Measurements from ENCODE around the gene SLC38A4.

SLC38A4 gene

DNA sequence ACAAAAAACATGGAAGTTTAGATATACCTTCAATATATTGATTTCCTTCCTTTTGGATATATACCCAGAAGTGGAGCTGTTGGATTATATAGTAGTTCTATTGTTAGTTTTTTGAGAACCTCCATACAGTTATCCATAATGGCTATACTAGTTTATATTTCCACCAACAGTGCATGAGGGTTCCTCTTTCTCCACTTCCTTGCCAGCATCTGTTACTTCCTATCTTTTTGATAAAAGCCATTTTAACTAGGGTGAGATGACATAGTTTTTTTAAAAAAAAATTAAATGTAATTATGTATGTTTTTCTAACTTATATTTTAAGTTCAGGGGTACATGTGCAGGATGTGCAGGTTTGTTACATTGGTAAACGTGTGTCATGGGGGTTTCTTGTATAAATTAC lies 10.0 kb upstream of the SLC38A4 start:
- Histone ChIP-seq H3K4me1 (ENCODE audit: insufficient read depth, low read length) (no peaks in the 10 kb centered on the region), H2AFZ (ENCODE audit: low read depth, low read length) (no peak overlapping the region)

DNA sequence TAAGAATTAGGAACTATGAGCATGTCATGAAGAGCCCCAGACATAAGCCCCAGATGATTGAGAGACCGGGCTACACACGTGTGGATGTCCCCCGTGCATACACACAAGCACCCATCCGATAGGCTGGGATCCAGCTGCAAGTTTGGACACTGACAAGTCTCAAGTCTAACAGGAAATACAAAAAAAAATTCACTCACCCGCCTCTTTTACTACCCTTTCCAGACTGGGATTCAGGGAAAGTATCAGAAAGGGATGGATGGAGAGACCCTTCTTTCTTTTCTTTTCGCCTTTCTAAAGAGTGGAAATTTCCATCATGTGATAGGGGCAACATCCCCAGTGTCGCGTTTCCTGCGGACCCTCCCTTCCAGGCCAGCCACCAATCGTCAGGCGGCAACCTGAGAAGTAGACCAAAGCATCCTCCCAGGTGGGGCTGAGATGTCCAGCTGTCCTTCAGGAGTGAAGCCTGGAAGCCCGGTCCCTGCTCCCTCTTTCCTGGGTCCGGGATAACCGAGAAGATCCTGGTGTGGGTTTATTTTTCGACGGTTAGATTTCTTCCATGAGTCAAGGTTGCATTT lies 6.4 kb upstream of the SLC38A4 start:
- Histone ChIP-seq H4K20me1 (ENCODE audit: insufficient read depth, low read length) (no peaks in the 10 kb centered on the region), H3K4me1 (ENCODE audit: insufficient read depth, low read length) (no peaks in the 10 kb centered on the region), H3K27me3 (ENCODE audit: insufficient read depth, low read length, poor library complexity) (no peaks in the 10 kb centered on the region), H3K36me3 (ENCODE audit: insufficient read depth, low read length) (no peaks in the 10 kb centered on the region), H3K9me3 (ENCODE audit: insufficient read depth, low read length, severe bottlenecking) (no peaks in the 10 kb centered on the region), H3K4me2 (ENCODE audit: insufficient read depth, low read length) (no peak overlapping the region), H3K79me2 (ENCODE audit: insufficient read depth, low read length) (no peaks in the 10 kb centered on the region), H3K9ac (ENCODE audit: low read depth, low read length) (no peak overlapping the region), H2AFZ (ENCODE audit: low read depth, low read length) (no peak overlapping the region), H3K4me3 (ENCODE audit: low read depth in 1 of 2, low read length in 2 of 2) (no peak overlapping the region), H3K27ac (ENCODE audit: low read length) (no peak overlapping the region)
- no peak for DNase-seq
- no peak for ATAC-seq (ENCODE audit: insufficient read depth, low read depth)
- TF ChIP-seq, protein P1, sequence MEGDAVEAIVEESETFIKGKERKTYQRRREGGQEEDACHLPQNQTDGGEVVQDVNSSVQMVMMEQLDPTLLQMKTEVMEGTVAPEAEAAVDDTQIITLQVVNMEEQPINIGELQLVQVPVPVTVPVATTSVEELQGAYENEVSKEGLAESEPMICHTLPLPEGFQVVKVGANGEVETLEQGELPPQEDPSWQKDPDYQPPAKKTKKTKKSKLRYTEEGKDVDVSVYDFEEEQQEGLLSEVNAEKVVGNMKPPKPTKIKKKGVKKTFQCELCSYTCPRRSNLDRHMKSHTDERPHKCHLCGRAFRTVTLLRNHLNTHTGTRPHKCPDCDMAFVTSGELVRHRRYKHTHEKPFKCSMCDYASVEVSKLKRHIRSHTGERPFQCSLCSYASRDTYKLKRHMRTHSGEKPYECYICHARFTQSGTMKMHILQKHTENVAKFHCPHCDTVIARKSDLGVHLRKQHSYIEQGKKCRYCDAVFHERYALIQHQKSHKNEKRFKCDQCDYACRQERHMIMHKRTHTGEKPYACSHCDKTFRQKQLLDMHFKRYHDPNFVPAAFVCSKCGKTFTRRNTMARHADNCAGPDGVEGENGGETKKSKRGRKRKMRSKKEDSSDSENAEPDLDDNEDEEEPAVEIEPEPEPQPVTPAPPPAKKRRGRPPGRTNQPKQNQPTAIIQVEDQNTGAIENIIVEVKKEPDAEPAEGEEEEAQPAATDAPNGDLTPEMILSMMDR (IDR thresholded peaks at IDR 0.05; ENCODE audit: borderline replicate concordance, extremely low read depth, low read length, poor library complexity, severe bottlenecking) = no peak
- TF ChIP-seq EZH2 (IDR thresholded peaks at IDR 0.05; ENCODE audit: borderline replicate concordance, low read depth, low read length, severe bottlenecking) = no peak

More for the DNA sequence above, 10.0 kb upstream of the SLC38A4 start:
- no peak overlapping the region for H3K4me3 ChIP-seq (ENCODE audit: low read depth in 1 of 2, low read length in 2 of 2)
- no peak for ATAC-seq (ENCODE audit: insufficient read depth, low read depth)
- no peak for TF ChIP-seq EZH2 (IDR thresholded peaks at IDR 0.05; ENCODE audit: borderline replicate concordance, low read depth, low read length, severe bottlenecking)
- TF ChIP-seq, protein P1 (IDR thresholded peaks at IDR 0.05; ENCODE audit: borderline replicate concordance, extremely low read depth, low read length, poor library complexity, severe bottlenecking) = no peak
- H3K9me3 ChIP-seq (ENCODE audit: insufficient read depth, low read length, severe bottlenecking) = peaks cover 3% of the 10 kb centered on the region
- H3K27ac ChIP-seq (ENCODE audit: low read length) = no peak overlapping the region
- no peak overlapping the region for H3K9ac ChIP-seq (ENCODE audit: low read depth, low read length)
- H4K20me1 ChIP-seq (ENCODE audit: insufficient read depth, low read length) = no peaks in the 10 kb centered on the region
- no peaks in the 10 kb centered on the region for H3K36me3 ChIP-seq (ENCODE audit: insufficient read depth, low read length)
- H3K27me3 ChIP-seq (ENCODE audit: insufficient read depth, low read length, poor library complexity) = no peaks in the 10 kb centered on the region
- no peaks in the 10 kb centered on the region for H3K79me2 ChIP-seq (ENCODE audit: insufficient read depth, low read length)
- H3K4me2 ChIP-seq (ENCODE audit: insufficient read depth, low read length) = no peak overlapping the region
- DNase-seq = no peak

DNA sequence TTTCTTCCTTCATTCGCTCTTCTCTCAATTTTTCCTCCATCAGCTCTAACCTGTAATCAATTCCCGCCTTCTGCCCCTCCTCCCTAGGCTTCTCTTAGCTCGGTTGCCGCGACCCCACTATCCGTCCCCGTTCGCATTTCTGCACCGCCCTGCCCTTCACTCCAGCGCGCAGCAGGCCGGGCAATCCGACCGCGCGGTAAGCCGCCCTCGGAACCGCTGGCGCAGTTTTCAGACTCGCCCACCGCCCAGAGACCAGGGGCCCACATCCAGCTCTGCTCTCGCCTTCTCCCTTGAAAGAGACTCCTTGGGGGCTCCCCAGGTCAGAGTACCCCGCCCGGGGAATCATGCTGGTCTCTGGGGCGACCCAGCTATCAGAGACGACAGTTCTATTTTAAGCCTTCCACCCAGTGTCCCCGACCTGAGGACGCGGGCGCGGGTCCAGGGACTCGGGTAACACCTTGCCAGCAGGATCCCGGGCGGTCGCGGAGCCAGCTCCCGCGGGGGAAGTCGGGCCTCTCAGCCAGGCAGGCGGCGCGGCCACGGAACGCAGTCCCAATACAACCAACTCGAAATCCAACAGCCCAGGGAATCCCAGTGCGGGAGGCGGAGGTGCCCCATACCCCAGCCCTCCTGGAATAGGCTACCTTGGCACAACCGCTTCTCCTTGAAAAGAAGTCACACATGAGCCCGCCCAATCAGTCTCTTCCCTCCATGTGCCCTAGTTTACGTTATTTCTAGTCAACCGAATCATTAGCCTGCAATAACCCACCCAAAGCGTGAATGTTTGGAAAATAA lies 5.7 kb upstream of the SLC38A4 start:
- H3K9ac ChIP-seq (ENCODE audit: low read depth, low read length) = no peak overlapping the region
- H2AFZ ChIP-seq (ENCODE audit: low read depth, low read length) = no peak overlapping the region
- no peaks in the 10 kb centered on the region for H3K79me2 ChIP-seq (ENCODE audit: insufficient read depth, low read length)
- no peaks in the 10 kb centered on the region for H3K4me1 ChIP-seq (ENCODE audit: insufficient read depth, low read length)
- H3K27me3 ChIP-seq (ENCODE audit: insufficient read depth, low read length, poor library complexity) = no peaks in the 10 kb centered on the region
- H3K4me3 ChIP-seq (ENCODE audit: low read depth in 1 of 2, low read length in 2 of 2) = no peak overlapping the region
- H3K9me3 ChIP-seq (ENCODE audit: insufficient read depth, low read length, severe bottlenecking) = no peaks in the 10 kb centered on the region
- ATAC-seq (ENCODE audit: insufficient read depth, low read depth) (no peak), DNase-seq (no peak)
- no peak for TF ChIP-seq EZH2 (IDR thresholded peaks at IDR 0.05; ENCODE audit: borderline replicate concordance, low read depth, low read length, severe bottlenecking)
- TF ChIP-seq, protein P1 (IDR thresholded peaks at IDR 0.05; ENCODE audit: borderline replicate concordance, extremely low read depth, low read length, poor library complexity, severe bottlenecking) = no peak
- H3K27ac ChIP-seq (ENCODE audit: low read length) = no peak overlapping the region
- H3K36me3 ChIP-seq (ENCODE audit: insufficient read depth, low read length) = no peaks in the 10 kb centered on the region
- no peak overlapping the region for H3K4me2 ChIP-seq (ENCODE audit: insufficient read depth, low read length)
- H4K20me1 ChIP-seq (ENCODE audit: insufficient read depth, low read length) = no peaks in the 10 kb centered on the region

Data from DND-41 (cell line).